HG03045 (cell line): ENCODE results near the gene KLK2.
A peak's percentile ranks its signal among the peaks of the same experiment; 100 is the strongest.
"Not testable (repeated sequence)": the region's sequence is repeated elsewhere in the genome, so short reads cannot be mapped to it uniquely, and the experiment has no call there.

Experiments
- ATAC-seq: cut with Tn5 transposase; IDR thresholded peaks from one replicate; pipeline ENCODE4 v1.9.1; 2021; ENCODE audit warnings: mild to moderate bottlenecking, moderate library complexity; ENCODE audit not compliant: unreplicated experiment

Gene KLK2

DNA sequence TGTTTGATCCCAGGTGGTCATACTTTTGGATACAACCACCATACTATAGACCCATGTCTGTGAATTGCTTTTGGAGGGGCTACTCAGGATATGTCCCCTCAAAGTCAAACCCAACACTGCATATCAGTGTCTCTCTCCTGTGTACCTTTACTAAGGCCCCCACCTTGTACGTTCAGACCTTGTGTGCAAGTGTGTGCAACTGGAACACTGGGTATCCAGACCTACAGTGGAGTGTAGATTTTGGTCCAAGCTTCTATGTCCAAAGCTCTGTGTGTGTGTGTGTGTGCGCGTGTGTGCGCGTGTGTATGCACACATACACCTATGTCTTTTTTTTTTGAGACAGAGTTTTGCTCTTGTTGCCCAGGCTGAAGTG is 18.0 kb downstream of the KLK2 start:
- ATAC-seq: no peak

DNA sequence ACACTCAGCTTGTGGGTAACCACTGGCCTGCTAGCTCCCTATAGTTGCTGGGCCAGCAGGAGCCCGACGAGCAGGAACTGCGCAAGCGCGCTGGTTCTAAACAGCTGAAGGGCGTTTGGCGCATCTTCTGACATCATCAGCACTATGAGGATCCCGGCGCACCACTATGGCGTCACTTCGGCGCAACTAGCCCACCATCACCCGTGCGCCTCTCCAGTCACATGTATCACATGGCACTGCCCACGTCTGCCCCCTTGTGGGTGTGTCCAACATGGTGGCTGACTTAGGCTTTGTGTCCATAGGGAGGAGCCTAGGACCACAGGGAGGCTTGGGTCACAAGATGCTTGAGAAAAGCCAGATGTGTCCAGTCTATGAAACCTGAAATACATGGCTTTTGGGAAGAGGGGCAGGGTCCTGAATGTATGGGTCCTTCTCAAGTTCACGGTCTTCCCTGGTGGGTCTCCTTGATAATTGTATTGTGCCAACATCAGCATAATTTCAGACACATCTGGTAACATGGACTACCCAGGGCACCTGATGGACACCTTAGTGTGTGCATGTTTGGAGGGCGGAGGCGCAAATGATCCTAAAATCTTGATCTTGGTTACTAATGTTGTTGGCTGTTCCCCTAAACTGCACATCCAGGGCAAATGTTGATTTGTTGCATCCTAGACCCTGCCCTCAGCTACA is 20.0 kb downstream of the KLK2 start:
- ATAC-seq: no peak

DNA sequence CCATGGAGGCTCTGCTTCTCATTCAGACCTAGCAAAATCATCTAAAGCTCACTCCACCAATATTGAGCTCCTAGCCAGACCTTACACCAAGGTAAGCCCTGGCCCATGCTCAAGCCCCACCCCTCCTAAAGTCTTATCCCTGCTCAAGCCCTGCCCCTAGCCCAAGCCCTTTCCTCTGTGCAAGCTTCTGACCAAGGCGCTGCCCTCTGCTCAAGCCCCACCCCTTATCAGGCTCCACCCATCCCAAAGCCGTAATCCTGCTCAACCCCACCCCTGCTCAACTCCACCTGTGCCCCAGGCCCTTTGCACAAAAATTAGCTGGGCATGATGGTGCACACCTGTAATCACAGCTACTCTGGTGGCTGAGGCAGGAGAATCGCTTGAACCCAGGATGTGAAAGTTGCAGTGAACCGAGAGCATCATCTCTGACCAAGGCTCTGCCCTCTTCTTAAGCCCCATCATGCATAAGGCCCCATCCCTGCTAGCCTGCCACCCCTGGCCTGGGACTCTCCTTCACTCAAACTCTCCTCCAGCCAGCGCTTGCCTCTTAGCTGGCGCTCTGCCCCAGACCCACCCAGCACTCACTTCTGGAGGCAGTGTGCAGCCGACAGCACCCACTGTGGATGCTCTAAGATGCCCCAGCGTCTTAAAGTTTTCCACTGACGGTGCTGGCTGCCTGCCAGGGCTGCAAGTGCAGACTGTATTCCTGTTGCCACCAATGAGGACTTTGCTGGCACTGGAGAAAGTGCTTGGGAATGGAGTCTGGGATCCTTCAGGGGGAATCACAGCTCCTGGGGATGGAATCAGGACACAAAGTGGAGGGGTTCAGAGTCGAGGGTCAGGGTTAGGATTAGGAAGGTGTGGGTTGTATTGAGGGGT is 21.5 kb downstream of the KLK2 start:
- no peak for ATAC-seq

DNA sequence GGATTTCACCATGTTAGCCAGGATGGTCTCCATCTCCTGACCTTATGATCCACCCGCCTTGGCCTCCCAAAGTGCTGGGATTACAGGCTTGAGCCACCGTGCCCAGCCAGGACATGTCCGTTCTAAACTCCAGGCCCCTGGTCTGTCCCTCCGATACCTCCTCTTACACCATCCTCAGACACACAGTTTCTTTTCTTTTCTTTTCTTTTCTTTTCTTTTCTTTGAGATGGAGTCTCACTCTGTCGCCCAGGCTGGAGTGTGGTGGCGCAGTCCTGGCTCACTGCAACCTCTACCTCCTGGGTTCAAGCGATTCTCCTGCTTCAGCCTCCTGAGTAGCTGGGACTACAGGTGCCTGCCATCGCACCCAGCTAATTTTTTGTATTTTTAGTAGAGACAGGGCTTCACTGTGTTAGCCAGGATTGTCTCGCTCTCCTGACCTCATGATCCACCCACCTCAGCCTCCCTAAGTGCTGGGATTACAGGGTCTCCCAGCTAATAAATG is 22.9 kb downstream of the KLK2 start:
- ATAC-seq: not testable (repeated sequence)

DNA sequence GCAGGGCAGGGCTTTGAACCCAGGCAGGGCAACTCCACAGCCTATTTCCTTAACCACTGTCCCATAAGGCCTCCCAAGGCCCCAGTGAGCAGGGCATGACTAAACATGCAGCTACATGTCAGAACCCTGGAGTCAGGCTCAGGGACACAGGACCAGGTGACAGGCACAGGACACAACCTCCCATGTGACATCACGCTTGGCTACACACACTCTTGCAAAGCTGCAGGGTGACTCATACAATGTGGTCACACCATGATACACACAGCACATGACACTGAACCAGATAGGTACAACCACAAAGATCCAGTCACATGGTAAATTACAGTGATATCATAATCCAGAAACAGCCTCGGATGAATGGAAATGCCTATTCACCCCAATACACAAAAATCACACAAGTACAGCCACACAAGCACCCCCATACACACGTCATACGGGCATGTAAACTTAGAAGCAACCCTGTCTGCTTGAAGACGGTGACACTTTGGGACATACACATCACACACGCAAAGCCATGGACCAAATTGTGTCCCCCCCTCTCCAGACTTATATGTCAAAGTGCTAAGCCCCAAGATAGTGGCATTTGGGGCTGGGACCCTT is 23.5 kb downstream of the KLK2 start:
- ATAC-seq: peak; percentile 82

DNA sequence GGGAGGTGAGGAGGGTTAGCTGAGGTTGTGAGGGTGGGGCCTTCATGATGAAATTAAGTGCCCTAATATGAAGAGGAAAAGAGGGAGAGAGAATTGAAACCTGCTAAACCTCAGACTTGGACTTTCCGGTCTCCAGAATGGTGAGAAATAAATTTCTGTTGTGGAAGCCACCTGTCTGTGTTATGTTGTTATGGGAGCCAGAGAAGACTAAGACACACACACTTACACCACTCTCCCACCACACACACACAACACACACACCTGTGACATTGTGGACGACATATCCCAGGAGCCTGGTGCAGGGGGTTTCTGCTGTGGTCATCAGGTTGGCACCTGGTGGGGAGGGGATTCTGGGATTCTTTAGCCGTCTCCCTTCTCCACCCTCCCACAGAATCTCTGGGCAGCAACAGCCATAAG is 24.0 kb downstream of the KLK2 start:
- ATAC-seq: no peak

DNA sequence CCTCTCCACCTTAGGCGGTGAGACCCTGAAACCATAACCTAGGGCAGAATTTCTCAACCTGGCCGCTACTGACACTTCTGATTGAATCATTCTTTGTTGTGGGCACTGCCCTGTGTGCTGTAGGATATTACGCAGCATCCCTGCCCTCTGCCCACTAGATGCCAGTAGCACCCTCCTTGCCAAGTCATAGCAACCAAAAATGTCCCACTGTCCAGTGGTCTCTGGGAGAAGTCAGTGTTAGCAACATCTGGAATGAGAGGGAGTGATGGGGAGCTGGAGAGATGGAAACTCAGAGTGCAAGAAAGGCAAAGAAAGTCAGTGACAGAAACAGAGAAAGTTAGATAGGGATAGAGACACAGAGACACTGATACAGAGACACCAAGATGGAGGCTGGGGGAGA is 24.4 kb downstream of the KLK2 start:
- no peak for ATAC-seq

DNA sequence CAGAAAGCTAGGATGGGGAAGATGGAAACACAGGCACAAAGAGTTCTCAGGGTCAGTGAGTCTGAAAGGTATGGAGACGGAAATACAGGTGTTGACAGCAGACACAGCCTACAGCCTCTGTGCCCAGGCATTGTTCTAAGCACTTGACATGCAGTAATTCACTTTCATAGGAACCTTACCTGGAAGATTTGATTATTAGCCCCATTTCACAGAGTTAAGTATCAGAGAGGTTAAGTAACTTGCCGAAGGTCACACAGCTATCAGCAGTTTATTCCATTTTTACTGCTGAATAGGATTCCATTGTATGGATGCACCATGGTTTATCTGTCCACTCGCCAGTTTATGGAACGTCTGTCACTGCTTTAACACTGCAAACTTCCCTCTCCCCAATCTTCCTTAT is 24.8 kb downstream of the KLK2 start:
- ATAC-seq: no peak

DNA sequence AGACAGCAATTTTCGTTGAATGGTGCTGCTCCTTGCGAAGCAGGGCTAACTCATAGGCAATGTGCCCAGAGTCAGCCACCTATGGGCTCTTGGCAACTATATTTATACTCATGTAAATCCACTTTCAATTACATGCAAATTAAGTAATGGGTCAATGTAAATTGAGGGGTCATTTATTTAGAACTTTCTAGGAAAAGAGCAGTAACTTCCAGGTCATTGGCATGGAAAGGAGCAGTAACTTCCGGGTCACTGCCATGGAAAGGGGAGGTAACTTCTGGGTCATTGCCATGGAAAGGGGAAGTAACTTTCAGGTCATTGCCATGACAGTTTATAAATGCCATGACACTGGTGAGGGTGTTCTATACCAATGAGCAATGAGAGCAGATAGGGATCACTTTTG is 26.3 kb downstream of the KLK2 start:
- ATAC-seq: no peak

DNA sequence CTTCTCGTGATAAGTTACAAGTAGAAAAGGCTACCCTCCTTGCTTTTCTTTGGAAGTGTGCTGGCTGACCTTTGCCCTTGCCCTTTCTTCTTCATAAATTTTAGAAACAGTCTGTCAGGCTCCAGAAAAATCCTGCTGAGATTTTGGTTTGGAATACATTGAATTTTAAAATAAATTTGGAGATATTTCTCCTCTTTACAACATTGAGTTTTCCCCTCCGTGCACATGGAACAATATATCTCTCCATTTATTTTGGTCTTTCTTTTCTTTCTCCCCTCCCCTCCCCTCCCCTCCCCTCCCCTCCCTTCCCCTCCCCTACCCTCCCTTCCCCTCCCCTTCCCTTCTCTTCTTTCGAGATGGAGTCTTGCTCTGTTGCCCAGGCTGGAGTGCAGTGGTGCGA is 29.4 kb downstream of the KLK2 start:
- no peak for ATAC-seq

DNA sequence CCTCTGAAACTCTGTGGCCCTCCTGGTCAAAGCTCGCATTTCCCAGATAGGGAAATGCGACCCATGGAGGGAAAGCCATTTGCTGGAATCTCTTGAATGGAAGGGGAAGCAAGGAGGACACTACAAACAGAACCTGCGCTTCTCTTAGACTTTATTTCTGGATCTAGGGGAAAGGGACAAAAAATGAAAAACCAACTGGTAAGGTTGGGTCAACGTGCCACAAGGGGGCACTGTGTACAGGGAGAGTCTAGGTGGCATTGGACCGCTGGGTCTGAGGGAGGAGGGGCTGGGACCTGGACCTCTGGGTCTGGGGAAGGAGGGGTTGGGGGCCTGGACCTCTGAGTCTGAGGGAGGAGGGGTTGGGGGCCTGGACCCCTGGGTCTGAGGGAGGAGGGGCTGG is 33.0 kb downstream of the KLK2 start:
- no peak for ATAC-seq

DNA sequence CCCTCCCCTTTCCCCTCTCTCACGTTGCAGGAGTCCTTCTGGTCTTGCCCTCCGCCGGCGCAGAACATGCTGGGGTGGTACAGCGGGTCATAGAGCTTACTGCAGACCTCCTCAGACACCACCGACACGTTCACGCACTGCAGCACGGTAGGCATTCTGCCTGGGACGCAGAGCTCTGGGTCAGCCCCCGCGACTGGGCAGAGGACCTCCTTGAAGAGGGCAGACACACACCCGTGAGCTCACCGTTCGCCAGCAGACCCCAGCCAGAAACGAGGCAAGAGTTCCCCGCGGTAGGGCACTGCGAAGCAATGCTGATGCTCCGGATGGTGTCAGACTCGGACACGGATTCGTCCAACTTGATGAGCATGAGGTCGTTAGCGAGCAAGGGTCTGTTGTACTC is 35.1 kb downstream of the KLK2 start:
- no peak for ATAC-seq

DNA sequence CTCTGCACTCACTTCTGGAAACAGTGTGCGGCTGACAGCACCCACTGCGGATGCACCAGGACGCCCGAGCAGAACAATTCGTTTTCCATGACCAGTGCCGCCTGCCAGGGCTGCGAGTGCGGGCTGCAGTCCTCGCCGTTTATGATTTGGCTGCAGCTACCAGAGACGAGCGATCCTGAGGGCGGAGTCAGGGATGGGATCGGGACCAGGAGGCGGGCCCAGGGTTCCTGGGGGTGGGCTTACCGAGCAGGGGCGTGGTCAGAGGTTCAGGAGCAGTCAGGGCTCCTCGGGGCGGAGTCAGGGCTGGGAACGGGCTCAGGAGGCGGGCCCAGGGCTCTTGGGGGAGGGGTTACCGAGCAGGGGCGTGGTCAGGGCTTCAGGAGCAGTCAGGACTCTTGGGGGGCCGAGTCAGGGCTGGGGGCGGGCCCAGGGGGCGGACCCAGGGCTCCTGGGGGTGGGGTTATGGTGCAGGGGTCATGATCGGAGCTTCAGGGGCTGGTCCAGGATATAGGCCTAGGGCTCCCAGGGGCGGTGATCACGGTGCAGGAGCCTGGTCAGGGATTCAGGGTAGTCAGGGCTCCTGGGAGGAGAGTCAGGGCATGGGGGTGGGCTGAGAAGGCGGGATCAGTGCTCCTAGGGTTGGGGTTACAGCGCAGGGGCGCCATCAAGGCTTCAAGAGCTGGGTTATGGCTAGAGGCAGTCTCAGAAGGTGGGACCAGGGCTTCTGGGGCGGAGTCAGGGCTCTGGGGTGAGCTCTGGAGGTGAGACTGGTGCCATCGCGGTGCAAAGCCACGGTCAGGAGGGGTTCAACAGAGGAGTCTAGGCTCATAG is 36.2 kb downstream of the KLK2 start:
- ATAC-seq: no peak

DNA sequence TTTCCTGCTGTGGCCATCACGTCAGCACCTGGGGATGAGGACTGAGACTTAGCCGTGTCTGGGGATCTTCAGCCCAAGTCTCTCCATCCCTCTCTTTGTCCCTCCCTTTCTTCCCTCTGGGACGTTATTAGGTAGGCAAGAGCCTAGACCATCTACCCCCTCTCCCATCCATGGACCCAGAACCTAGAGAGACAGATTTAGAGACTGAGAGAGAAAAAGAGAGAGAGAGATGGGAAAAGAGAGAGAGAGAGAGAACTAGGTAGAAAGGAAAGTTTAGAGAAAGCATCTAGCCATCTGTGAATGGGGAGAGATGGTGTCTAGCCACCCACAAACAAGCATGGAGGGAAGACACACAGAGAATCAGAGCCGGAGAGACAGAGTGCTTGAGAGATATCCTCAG is 37.5 kb downstream of the KLK2 start:
- ATAC-seq: no peak

DNA sequence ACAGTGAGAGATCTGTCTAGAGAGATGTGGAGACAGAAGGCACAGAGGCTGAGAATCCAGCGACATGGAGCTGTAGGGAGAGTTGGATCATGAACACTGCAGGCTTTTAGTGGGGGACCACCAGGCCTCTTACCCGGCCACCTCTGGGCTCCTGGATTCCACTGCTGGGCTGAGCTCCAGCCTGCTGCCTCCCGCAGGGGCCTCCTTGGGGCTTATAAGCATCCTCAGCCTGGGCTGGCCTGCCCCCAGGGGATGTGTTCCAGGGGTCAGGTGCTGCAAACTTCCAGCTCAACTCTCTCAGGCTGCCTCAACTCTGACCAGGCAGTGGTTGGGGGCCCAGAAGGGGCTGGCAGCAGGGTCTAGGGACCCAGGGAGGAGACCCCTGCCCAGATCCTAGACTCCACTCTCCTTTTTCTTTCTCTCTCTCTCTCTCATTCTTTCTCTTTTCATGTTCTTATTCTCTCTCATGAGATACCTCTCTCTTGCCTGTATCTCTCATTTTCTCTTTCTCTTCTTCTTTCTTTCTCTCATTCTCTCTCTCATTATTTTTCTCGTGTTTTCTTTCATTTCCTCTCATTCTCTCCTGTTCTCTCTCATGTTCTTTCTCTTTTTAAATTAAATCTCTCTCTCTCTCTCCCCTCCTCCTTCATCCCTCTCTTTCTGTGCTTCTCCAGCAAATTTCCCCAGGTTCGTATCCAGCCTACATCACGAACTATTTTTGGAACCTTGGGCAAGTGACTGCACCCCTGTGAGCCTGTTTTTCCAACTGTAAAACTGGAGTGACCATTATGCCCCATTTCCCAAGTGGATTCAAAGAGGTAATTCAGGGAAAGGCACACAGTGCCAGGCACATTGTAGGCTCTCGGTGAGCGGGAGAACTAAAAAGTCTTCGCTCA is 38.2 kb downstream of the KLK2 start, which contains the start of gene KLK4:
Gene KLK4, minus strand, starts transcription at position 190 of the 896 bp plus-strand sequence. CDS start 657 bp downstream, outside the sequence.
- no peak for ATAC-seq

DNA sequence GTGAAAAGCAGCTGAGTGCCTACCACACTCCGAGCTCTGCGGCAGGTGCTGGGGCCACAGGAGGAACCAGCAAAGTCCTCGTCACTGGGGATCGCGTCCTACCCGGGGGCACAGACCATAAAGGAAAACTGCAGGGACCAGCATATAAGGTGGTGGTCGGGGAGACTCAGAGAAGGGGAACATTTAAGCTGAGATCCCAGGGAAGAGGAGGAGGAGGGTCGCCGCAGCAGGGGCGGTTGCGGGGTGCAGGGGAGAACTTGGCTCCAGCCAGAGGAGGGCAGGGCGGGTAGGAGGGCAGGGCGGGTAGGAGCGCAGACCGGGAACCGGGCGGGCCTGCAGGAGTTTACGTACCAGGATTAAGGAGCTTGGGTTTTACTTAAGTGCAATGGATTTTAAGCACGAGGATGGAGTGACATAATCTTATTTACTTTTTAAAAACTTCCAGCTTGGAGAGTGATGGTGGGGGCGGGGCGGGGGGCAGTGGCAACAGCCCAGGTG is 38.9 kb downstream of the KLK2 start:
- no peak for ATAC-seq

DNA sequence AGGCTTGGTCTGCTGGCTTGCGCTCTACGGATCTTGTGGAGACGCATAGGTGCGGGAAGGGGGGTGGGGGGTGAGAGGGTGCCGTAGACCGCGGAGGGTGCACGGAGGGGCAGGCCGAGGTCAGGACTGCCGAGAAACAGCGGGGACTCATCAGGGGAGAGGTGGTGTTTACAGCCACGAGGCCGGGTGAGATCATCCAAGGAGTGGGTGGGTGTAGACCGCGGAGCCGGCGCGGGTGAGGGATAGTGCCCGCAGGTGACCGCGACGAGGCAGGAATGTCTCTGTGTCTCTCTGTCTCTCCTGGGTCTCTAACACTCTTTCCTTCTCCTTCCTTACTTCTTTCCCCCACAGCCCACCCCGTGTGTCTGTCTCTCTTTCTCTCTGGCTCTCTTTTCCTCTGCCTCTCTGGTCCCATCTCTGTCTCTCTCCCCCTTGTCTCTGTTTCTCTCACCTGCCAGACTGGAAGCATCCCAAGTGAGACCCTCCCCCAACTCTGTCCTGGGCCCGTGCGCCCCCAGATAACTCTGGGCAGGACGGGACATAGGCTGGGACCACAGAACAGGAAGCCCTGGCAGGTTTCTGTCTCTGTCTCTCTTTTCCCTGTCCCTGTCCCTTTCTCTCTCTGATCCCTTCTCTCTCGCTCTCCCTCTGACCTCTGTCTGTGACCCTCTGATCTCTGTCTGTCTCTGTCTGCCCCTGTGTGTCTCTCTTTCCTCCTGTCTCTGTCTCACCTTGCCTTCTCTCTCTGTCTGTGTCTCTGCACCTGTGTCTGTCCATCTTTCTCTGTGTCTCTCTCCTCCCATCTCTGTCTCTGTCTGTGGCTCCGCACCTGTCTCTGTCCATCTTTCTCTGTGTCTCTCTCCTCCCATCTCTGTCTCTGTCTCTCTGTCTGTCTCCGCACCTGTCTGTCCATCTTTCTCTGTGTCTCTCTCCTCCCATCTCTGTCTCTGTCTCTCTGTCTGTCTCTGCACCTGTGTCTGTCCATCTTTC is 39.8 kb downstream of the KLK2 start:
- no peak for ATAC-seq

DNA sequence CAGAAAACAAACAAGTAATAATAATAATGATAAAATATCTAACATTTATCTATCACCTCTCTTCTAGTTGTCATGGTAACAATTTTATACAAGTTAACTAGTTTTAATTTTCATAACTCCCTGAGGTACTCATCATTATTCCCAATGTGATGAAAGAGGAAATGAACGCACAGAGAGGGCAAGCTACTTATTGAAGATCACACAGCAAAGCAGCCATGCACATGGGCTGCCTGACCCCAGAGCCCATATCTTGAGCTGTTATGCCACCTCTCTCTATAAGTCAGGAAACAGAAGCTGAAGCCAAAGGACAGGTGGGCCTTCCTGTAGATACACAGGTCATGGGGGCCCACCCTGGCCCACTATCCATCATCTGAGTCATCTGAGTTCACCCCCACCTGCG is 42.8 kb downstream of the KLK2 start:
- no peak for ATAC-seq
